Ecto neural progenitor cell (in vitro differentiated cells): ENCODE results near the gene ARHGAP22.
A peak's percentile ranks its signal among the peaks of the same experiment; 100 is the strongest.

ENCODE experiments used
- DNase-seq: peaks from one replicate; pipeline ENCODE4 v3.0.0-alpha.2; 2018; ENCODE audit warnings: low spot score

Gene ARHGAP22

GRCh38 chr10:48552946-48553564 lies 51.8 kb downstream of the ARHGAP22 start:
- DNase-seq = no peak

DNA sequence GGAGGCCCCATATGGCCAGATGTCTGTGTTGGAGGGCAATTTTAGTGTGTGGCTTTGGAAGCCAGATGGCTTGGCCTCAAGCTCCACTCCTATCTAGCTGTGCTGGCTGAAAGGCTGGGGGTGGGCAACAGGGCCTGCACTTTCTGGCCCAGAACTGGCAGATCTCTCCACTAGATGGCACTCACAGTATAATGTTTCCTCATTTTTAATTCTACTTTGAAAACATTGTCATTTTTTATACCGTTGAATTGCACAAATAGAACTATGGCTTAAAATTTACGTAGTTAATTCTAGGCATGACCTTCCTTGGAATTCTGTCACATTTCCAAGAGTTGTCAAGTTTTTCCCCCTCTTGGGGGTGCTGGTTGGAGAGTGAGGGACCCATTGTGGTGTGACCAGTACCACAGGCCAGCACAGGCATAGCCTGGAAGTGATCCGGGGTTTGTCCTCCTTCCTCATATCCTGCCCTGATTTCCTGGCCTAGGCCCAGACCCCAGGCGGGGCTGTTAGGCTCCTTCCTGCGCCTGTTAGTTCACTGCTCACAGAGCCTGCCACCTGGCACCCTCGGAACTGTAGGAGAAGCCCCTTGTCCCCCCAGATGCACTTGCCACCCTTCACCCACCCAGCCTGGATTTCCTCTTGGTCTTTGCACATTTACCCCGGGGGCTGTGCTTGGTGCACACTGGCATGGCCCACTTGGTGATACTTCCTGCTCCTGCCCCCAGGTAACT lies 52.8 kb downstream of the ARHGAP22 start:
- DNase-seq = no peak

GRCh38 chr10:48550977-48551376 lies 53.9 kb downstream of the ARHGAP22 start:
- DNase-seq = no peak

- DNase-seq = no peak
Observed at GRCh38 chr10:48550071-48550691, 54.7 kb downstream of the ARHGAP22 start.

DNA sequence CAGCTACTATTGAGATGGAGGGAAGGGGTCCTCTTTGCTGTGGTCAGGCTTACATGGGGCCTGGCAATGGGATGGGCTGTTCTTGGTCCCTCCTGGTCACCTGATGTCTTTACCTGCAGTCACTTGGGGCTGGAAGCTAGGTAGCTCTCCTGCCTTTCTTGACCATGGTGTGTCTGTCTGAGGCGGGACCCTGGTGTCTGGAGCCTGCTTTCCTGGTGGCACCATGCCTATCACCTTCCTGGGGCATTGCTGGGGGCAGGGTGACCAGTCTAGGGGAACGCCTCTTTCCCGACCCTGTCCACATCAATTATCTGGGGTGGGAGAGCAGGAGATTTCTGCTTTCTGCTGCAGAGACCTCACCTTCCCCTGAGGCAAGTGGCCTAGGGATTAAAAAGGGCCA lies 55.6 kb downstream of the ARHGAP22 start:
- DNase-seq = no peak

GRCh38 chr10:48548531-48549135 lies 56.2 kb downstream of the ARHGAP22 start:
- no peak for DNase-seq

DNA sequence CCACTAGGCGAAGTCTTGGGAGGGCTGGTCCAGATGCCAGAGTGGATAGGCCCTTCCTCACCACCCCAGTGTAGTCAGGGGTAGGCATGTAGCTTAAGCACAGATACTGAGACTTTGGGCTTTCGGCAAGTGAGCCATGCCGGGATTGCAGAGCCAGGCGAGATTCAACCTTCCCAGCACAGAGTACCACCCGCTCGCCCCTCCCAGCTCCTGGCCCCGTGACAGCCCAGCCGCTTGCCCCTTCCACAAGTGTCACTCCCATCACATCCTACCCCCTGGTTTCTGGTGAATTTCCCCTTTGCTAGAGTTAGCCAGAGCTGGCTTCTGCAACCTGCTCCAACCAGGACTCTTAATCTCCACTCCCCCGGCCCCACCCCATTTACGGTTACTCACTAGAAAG lies 56.9 kb downstream of the ARHGAP22 start:
- DNase-seq = no peak

GRCh38 chr10:48547061-48547895 lies 57.6 kb downstream of the ARHGAP22 start:
- DNase-seq = peak; percentile 27

- DNase-seq = peak; percentile 38
Observed at GRCh38 chr10:48545462-48546145, 59.3 kb downstream of the ARHGAP22 start.

DNA sequence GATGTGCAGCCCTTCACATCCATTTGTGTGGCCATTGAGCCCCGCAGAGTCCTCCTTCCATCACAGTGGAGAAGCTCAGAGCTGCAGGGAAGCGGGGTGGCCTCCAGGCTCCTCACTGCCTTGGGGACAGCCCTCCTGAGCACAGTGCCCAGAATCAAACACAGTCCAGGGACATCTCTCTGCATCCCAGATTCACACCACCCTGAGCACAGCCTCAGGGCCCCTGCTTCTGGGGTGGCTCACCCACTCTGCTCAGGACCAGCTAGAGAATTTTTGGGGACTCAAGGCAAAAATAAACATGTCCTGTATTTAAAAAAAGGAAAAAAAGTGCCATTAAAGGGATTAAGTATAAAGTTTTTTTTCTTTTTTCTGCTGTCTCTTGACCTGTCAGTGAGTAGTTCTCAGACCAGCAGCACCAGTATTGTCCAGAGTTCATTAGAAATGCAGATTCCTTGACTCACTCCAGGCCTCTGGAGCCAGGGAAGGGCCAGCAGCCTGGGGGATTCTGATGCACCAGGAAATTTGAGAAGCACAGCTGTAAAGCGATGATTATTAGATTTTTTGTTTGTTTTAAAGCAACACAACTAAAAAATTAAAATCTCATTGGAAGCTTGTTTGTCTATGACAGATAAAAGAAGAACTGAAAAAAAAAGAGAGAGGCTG lies 61.6 kb downstream of the ARHGAP22 start:
- DNase-seq = peak; percentile 17

GRCh38 chr10:48542471-48543181 lies 62.2 kb downstream of the ARHGAP22 start:
- DNase-seq = peak; percentile 43

GRCh38 chr10:48541144-48541795 lies 63.6 kb downstream of the ARHGAP22 start:
- DNase-seq = peak; percentile 32

- DNase-seq = no peak
Observed at GRCh38 chr10:48538611-48539010, 66.3 kb downstream of the ARHGAP22 start.

- peak; percentile 39 for DNase-seq
Observed at GRCh38 chr10:48536916-48537890, 67.7 kb downstream of the ARHGAP22 start.

GRCh38 chr10:48536156-48536500 lies 68.7 kb downstream of the ARHGAP22 start:
- DNase-seq = peak; percentile 21

DNA sequence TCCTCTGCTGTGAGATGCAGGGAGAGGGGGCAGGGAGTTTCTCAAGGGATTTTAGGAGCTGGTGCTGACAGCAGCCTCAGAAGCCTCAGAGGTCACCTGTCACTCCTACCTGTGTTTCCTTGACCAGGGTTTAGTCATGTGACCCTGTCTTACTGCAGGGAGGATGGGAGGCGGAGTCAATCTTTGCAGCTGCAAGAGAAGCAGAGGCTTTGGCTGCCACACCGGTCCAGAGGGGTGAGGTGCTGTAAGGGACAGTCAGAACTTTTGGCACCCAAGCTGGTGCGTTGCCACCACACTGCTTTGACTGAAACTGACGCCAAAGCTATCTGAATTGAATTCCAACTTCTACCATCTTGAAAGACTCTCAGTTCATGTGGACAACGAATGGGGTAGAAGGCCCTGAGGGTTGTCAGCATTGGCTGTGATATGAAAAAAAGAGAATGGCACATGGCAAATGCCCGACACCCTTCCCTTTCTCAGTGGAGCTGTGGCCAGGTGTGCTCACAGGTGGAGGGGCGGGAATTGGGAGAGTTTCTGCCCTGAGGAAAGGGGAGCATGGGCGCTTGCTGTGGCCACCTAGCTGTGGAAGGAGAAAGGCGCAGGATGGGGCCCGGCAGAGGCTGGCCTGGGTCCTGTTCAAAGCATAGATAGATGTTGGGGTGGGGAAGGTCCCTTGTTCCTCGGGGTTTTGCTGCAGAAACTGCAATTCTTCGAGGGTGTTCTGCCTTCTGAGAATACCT lies 69.3 kb downstream of the ARHGAP22 start:
- peak; percentile 42 for DNase-seq

DNA sequence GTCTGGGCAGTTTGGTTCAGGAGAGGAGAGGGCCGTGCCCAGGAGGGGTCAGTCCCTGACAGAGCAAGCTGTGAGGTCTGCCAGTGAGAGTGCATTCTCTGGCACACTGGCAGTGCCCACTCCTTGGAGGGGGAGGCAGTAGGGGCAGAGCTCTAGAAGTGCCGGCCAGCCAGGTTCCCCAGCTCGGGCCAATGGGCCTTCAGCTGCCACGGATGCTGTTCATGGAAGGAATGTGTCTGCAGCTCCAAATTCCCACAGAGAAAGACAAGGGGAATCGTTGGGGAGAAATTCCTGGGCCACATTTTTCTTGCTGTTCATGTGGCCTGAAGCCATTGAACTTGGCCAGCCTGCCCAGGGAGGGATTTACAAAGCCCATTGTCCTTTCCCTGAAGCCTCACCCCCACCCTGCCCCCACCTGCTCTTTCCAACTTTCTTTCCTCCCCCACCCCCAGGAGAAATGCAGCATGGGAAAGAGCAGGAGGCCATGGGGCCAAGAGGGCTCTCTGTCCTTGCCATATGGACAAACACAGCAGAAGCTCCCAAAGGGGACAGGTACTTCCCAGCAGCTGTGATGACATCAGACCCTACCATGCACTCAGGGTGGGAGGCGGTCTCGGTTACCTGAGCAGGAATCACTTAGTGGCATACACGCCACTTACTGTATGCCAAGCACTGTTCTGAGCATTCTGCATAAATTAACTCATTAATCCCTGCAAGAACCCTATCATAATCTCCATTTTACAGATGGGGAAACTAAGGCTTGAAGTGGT lies 70.7 kb downstream of the ARHGAP22 start:
- DNase-seq = peak; percentile 25
